GM18873 (cell line): Measurements from ENCODE around the gene PRODH.
"Not testable (repeated sequence)": the region's sequence is repeated elsewhere in the genome, so short reads cannot be mapped to it uniquely, and the experiment has no call there.

ENCODE experiments used
- ATAC-seq: cut with Tn5 transposase; IDR thresholded peaks from one replicate; pipeline ENCODE4 v1.9.1; 2021; ENCODE audit warnings: mild to moderate bottlenecking, moderate library complexity, moderate number of reproducible peaks; ENCODE audit not compliant: unreplicated experiment, low FRiP score

Gene PRODH

GRCh38 chr22:18911535-18911934, 24.6 kb downstream of the PRODH start:
- not testable (repeated sequence) for ATAC-seq

GRCh38 chr22:18909556-18909955, 26.5 kb downstream of the PRODH start:
- no peak for ATAC-seq

DNA sequence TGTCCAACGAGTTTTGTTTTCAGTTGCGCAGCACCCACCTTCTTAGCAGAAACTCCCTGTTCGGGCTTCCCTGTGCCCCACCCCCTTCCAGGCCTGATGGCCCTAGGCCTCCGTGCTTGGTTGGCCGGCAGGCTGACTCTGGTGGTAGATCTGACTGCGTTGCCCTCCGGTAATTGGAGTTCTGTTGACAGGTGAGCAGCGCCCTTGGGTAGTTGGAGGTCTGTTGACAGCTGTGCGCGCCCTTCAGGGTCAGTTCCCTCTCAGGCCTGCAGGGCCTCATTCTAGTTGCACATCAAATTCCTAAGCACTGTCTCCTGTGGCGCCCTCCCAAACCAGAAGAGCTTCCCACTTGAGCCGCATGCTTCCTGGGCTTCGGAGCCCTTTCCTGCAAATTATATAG, 29.2 kb downstream of the PRODH start:
- no peak for ATAC-seq

DNA sequence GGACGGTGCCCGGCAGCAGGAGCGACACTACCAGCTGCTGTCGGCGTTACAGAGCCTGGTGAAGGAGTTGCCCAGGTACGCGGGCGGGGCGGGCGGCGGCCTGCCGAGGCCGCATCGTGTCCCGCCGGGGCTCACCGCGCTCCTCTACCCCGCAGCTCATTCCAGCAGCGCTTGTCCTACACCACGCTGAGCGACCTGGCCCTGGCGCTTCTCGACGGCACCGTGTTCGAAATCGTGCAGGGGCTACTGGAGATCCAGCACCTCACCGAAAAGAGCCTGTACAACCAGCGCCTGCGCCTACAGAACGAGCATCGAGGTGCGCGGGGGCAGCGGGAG, 29.7 kb downstream of the PRODH start:
- ATAC-seq, result not testable (repeated sequence)

GRCh38 chr22:18905540-18906409, 30.3 kb downstream of the PRODH start, which contains the start of gene DGCR6:
Gene DGCR6 (plus strand): TSS chr22:18906320. CDS start chr22:18906375, 55 bp downstream.
- ATAC-seq, result no peak

DNA sequence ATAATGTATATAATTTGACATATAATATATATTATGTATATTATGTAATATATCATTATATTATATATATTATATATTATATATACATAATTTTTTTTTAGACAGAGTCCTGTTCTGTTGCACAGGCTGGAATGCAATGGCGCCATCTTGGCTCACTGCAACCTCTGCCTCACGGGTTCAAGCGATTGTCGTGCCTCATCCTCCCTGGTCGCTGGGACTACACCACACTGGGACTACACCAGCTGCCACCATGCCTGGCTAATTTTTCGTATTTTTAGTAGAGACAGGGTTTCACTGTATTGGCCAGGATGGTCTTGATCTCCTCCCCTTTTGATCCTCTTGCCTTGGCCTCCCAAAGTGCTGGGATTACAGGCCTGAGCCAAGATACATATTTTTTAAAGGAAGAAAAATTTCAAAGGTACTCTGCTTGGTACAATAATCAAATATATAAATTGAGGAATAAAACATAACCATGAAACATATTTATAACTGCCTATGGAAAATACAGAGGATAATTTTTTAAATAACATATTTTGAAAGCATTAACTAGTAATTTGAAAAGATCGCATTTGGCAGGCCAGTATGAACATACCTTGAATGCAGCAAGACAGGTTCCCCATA, 39.9 kb downstream of the PRODH start:
- ATAC-seq, result not testable (repeated sequence)

- not testable (repeated sequence) for ATAC-seq
Measured at GRCh38 chr22:18893775-18894174, 42.3 kb downstream of the PRODH start.

GRCh38 chr22:18890510-18891192, 45.4 kb downstream of the PRODH start:
- ATAC-seq, result not testable (repeated sequence)

GRCh38 chr22:18888115-18888514, 48.0 kb downstream of the PRODH start:
- ATAC-seq, result no peak

DNA sequence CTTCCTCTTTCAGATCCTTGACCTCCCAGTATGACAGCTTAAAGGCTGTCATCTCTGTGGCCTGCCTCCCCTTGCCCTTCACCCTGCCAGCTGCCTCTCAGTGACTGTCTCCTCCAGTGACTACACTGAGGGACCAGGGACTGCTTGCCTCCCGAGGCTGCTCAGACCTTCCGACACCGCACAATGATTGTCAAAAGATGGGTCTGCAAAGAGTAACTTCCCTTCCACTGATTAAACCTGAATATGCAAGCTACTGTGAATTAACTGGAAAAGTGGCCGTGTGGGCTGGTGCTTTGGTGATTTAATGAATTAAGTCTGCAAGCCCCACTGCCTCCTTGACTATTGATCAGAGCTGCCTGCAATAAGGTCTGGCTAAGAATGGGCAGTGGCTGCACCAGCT, 51.6 kb downstream of the PRODH start:
- ATAC-seq, result not testable (repeated sequence)

GRCh38 chr22:18881260-18881659, 54.8 kb downstream of the PRODH start:
- not testable (repeated sequence) for ATAC-seq
